Stomach (tissue), 9 donors: ENCODE results near the gene SMARCB1. TPM values are rescaled to one million over a fixed set of nuclear protein-coding genes. Genes with fewer than 3 reads are reported as not detected.

ENCODE experiments used
- DNase-seq, 2 donors: peaks; one replicate each; pipeline versions ENCODE4 v3.0.0 to v3.0.0-alpha.2; 2013 to 2019
- H3K27ac ChIP-seq, 5 donors: fragments of 200-600 bp in 4 of 5; sonication (generic) in 4 of 5; one replicate each; pipeline ENCODE4 v1.5.1; 2013 to 2019; ENCODE audit warnings: mild to moderate bottlenecking in 1 of 5, moderate library complexity in 1 of 5
- H3K27me3 ChIP-seq, 3 donors: fragments of 200-600 bp; sonication (generic); one replicate each; pipeline ENCODE4 v1.5.1; 2017 to 2019; ENCODE audit warnings: mixed run types in 1 of 3
- H3K36me3 ChIP-seq, 4 donors: fragments of 200-600 bp; sonication (generic); 1 replicate in 3 of 4; 2 replicates in 1 of 4; pipeline ENCODE4 v1.5.1; 2016 to 2019
- H3K4me1 ChIP-seq, 4 donors: fragments of 200-600 bp; sonication (generic); one replicate each; pipeline ENCODE4 v1.5.1; 2016 to 2019
- H3K4me3 ChIP-seq, 4 donors: fragments of 200-600 bp; sonication (generic) in 3 of 4; one replicate each; pipeline ENCODE4 v1.5.1; 2016 to 2019; ENCODE audit warnings: mild to moderate bottlenecking in 1 of 4
- H3K9me3 ChIP-seq, 4 donors: fragments of 200-600 bp; sonication (generic); one replicate each; pipeline ENCODE4 v1.5.1; 2016 to 2019
- EP300 ChIP-seq: sonication (generic); formaldehyde crosslinking; IDR thresholded peaks from one replicate; pipeline ENCODE4 v1.6.1; 2017; ENCODE audit warnings: antibody characterized with exemption
- POLR2A ChIP-seq, 4 donors: fragments of 450-650 bp; IDR thresholded peaks; one replicate each; pipeline ENCODE4 v1.6.1; 2016; ENCODE audit warnings: antibody characterized with exemption in 4 of 4, control low read depth in 2 of 4, mild to moderate bottlenecking in 1 of 4, moderate library complexity in 1 of 4
- POLR2AphosphoS5 ChIP-seq, 3 donors: sonication (generic); formaldehyde crosslinking; IDR thresholded peaks; one replicate each; pipeline ENCODE4 v1.6.1; 2016; ENCODE audit warnings: antibody characterized with exemption in 3 of 3
- WGBS, 5 donors: extraction: QIAGEN DNeasy Blood & Tissue Kit in 3 of 5; methylation state at CpG; one replicate each; pipeline versions ENCODE4 v1.1.5 to v1.1.7; 2013 to 2018; 5-methylcytosine and 5-hydroxymethylcytosine counted together
- intact Hi-C: fragments of 100-400 bp; cut with DNase I; formaldehyde crosslinking; loops from one replicate; pipeline ENCODE4 v1.15.1; 2023; ENCODE audit warnings: low total_unique reads
- polyA plus RNA-seq, 3 donors: library from polyadenylated mRNA; stranded (reverse); fragments of 200-250 nt; gene quantifications; one replicate each; pipeline ENCODE4 v1.2.3, GENCODE V29; 2013
- total RNA-seq, 5 donors: library from RNA; depleted of rRNA; stranded (reverse); fragments of >200 nt; gene quantifications; one replicate each; pipeline versions ENCODE4 v1.1.0 to v1.2.3, GENCODE V29; 2014 to 2016
- TF ChIP-seq, protein P1 (sequence below), 7 experiments: fragments of 450-650 bp in 4 of 7; fragments of 200-600 bp in 3 of 7; sonication (generic) in 3 of 7; IDR thresholded peaks; one replicate each; pipeline ENCODE4 v1.5.1; 2016 to 2019; ENCODE audit warnings: antibody characterized with exemption in 7 of 7, control low read depth in 2 of 7, mild to moderate bottlenecking in 1 of 7
- donor health status: healthy with polysubstance abuse.
- donor health status: Bipolar disorder and iron deficiency.
- donor health status: healthy.

The SMARCB1 gene
- total and polyA plus RNA-seq, 8 donors = 13.4 to 74.6 (median 40.8) TPM

- H3K4me3 ChIP-seq = no peak overlapping the region
- intact Hi-C loops = loop anchor here (5.0 kb wide), 1 partner anchor 82 kb away; no protein-coding TSS in a partner anchor
- H3K27me3 ChIP-seq = no peaks in the 10 kb centered on the region
- DNase-seq = no peak
- no peak overlapping the region for H3K27ac ChIP-seq
- no peak for TF ChIP-seq EP300
- H3K9me3 ChIP-seq = no peaks in the 10 kb centered on the region
- 87 to 92% (median 89%) methylated on average over 8 to 9 of the region's 9 CpGs for WGBS, 5 donors
- H3K36me3 ChIP-seq = peaks cover 0 to 31% (median 9%) of the 10 kb centered on the region in 4 donors
- H3K4me1 ChIP-seq = peaks cover 30 to 72% (median 57%) of the 10 kb centered on the region in 4 donors
These were observed 21.6 kb upstream of the SMARCB1 start for GRCh38 chr22:23764899-23765881.

GRCh38 chr22:23767303-23767672 is 19.5 kb upstream of the SMARCB1 start:
- Histone ChIP-seq H3K36me3 (peaks cover 0 to 31% (median 9%) of the 10 kb centered on the region in 4 donors), H3K4me1 (peaks cover 37 to 92% (median 73%) of the 10 kb centered on the region in 4 donors), H3K9me3 (no peaks in the 10 kb centered on the region), H3K27me3 (no peaks in the 10 kb centered on the region), H3K27ac (peak overlapping the region; percentile 82 to 87 (median 86)), H3K4me3 (peak overlapping the region; percentile 66 to 87 (median 81))
- TF ChIP-seq, protein P1, sequence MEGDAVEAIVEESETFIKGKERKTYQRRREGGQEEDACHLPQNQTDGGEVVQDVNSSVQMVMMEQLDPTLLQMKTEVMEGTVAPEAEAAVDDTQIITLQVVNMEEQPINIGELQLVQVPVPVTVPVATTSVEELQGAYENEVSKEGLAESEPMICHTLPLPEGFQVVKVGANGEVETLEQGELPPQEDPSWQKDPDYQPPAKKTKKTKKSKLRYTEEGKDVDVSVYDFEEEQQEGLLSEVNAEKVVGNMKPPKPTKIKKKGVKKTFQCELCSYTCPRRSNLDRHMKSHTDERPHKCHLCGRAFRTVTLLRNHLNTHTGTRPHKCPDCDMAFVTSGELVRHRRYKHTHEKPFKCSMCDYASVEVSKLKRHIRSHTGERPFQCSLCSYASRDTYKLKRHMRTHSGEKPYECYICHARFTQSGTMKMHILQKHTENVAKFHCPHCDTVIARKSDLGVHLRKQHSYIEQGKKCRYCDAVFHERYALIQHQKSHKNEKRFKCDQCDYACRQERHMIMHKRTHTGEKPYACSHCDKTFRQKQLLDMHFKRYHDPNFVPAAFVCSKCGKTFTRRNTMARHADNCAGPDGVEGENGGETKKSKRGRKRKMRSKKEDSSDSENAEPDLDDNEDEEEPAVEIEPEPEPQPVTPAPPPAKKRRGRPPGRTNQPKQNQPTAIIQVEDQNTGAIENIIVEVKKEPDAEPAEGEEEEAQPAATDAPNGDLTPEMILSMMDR (IDR thresholded peaks at IDR 0.05) = no peak
- no peak for TF ChIP-seq EP300
- TF ChIP-seq POLR2A (IDR thresholded peaks at IDR 0.05) = no peak
- TF ChIP-seq POLR2AphosphoS5 (IDR thresholded peaks at IDR 0.05) = no peak
- intact Hi-C loops = loop anchor here (5.0 kb wide), 1 partner anchor 80 kb away; no protein-coding TSS in a partner anchor
- DNase-seq = peak in 1 of 2 donors; percentile 39
- 2 to 26% (median 4%) methylated on average over 6 to 27 of the region's 27 CpGs for WGBS, 5 donors

- Histone ChIP-seq H3K36me3 (peaks cover 0 to 31% (median 9%) of the 10 kb centered on the region in 4 donors), H3K4me1 (peaks cover 39 to 91% (median 73%) of the 10 kb centered on the region in 4 donors), H3K27ac (peak within 1 kb of the TSS; percentile 82 to 87 (median 86)), H3K4me3 (peak within 1 kb of the TSS; percentile 66 to 87 (median 81)), H3K27me3 (peaks cover 0 to under 1% (median 0%) of the 10 kb centered on the region in 3 donors), H3K9me3 (no peaks in the 10 kb centered on the region)
- TF ChIP-seq POLR2A (IDR thresholded peaks at IDR 0.05) = peak in 1 of 4 donors; percentile 47
- TF ChIP-seq POLR2AphosphoS5 (IDR thresholded peaks at IDR 0.05) = peak in 2 of 3 donors; percentile 65 to 85
- TF ChIP-seq, protein P1 (IDR thresholded peaks at IDR 0.05) = peak in 5 of 7 experiments; percentile 52 to 84 (median 71)
- TF ChIP-seq EP300 = no peak
- peak; percentile 85 to 93 for DNase-seq
- 1 to 2% (median 1%) methylated on average over 33 to 63 of the region's 63 CpGs for WGBS, 5 donors
- intact Hi-C loops = loop anchor here (5.0 kb wide), 1 partner anchor 79 kb away; no protein-coding TSS in a partner anchor
These were observed 18.9 kb upstream of the SMARCB1 start, which contains the start of gene CHCHD10 for GRCh38 chr22:23767673-23768548. Gene CHCHD10 (minus strand): TSS chr22:23767972. CDS start chr22:23767874, 98 bp downstream.

GRCh38 chr22:23769321-23769965 is 17.3 kb upstream of the SMARCB1 start:
- Histone ChIP-seq H3K36me3 (peaks cover 0 to 16% (median 9%) of the 10 kb centered on the region in 4 donors), H3K4me1 (peaks cover 46 to 91% (median 79%) of the 10 kb centered on the region in 4 donors), H3K4me3 (no peak overlapping the region), H3K27me3 (peaks cover 0 to 5% (median 0%) of the 10 kb centered on the region in 3 donors), H3K27ac (no peak overlapping the region), H3K9me3 (no peaks in the 10 kb centered on the region)
- DNase-seq = no peak
- WGBS, 5 donors = 57 to 85% (median 71%) methylated on average over 5 to 6 of the region's 6 CpGs
- intact Hi-C loops = loop anchor here (5.0 kb wide), 1 partner anchor 78 kb away; no protein-coding TSS in a partner anchor
- TF ChIP-seq, protein P1 (IDR thresholded peaks at IDR 0.05) = no peak
- TF ChIP-seq POLR2A (IDR thresholded peaks at IDR 0.05) (no peak), EP300 (no peak), POLR2AphosphoS5 (IDR thresholded peaks at IDR 0.05) (no peak)
